ENCODE results near the gene C11orf87.

Gene C11orf87

DNA sequence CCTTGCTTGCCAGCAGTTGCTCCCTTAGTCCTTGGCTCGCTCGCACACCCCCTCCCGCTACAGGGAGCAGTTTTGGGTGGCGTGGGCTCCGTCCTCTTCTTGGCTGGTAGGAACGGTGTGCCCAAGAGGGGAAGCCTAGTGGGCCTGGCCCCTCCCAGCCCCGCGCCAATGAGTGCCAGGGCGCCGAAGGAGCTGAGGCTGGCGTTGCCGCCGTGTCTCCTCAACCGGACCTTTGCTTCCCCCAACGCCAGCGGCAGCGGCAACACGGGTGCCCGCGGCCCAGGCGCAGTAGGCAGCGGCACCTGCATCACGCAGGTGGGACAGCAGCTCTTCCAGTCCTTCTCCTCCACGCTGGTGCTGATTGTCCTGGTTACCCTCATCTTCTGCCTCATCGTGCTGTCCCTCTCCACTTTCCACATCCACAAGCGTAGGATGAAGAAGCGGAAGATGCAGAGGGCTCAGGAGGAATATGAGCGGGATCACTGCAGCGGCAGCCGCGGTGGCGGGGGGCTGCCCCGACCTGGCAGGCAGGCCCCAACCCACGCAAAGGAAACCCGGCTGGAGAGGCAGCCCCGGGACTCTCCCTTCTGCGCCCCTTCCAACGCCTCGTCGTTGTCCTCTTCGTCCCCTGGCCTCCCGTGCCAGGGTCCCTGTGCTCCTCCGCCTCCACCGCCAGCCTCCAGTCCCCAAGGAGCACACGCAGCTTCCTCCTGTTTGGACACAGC is 1.6 kb downstream of the C11orf87 start:
- no peak for TF ChIP-seq TAF1 (IDR thresholded peaks at IDR 0.05; ENCODE audit: borderline replicate concordance, insufficient read depth, low read length)
- TF ChIP-seq, protein P1, sequence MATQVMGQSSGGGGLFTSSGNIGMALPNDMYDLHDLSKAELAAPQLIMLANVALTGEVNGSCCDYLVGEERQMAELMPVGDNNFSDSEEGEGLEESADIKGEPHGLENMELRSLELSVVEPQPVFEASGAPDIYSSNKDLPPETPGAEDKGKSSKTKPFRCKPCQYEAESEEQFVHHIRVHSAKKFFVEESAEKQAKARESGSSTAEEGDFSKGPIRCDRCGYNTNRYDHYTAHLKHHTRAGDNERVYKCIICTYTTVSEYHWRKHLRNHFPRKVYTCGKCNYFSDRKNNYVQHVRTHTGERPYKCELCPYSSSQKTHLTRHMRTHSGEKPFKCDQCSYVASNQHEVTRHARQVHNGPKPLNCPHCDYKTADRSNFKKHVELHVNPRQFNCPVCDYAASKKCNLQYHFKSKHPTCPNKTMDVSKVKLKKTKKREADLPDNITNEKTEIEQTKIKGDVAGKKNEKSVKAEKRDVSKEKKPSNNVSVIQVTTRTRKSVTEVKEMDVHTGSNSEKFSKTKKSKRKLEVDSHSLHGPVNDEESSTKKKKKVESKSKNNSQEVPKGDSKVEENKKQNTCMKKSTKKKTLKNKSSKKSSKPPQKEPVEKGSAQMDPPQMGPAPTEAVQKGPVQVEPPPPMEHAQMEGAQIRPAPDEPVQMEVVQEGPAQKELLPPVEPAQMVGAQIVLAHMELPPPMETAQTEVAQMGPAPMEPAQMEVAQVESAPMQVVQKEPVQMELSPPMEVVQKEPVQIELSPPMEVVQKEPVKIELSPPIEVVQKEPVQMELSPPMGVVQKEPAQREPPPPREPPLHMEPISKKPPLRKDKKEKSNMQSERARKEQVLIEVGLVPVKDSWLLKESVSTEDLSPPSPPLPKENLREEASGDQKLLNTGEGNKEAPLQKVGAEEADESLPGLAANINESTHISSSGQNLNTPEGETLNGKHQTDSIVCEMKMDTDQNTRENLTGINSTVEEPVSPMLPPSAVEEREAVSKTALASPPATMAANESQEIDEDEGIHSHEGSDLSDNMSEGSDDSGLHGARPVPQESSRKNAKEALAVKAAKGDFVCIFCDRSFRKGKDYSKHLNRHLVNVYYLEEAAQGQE (IDR thresholded peaks at IDR 0.05; ENCODE audit: insufficient read depth in 1 of 2, low read depth in 2 of 2, low read length in 2 of 2) = no peak
- TF ChIP-seq SIN3A (IDR thresholded peaks at IDR 0.05; ENCODE audit: borderline replicate concordance, insufficient read depth, low read length) = no peak
- TF ChIP-seq FOXP2 (optimal IDR thresholded peaks at IDR 0.05; ENCODE audit: borderline replicate concordance, extremely low read depth, extremely low read length, insufficient read depth) = no peak
- TF ChIP-seq POLR2AphosphoS5 (IDR thresholded peaks at IDR 0.05; ENCODE audit: low read depth, low read length) = no peak

DNA sequence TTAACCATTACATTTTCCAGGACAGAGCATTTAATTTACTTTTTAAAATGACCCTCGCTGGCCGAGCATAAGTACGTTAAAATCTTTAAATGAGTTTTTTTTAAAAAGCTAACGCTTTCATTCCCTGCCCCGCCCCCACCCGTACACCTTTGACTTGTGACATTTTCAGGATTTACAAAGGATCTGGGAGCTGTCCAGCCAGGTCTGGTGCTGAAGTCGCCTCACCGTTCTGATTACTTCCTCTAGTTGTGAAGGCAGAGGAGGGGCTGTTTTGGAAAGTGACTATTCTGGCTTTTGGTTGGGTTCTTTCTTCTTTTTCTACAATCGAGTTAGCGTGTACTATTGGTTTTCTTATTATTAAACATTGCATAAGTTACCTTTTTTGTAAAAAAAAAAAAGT is 2.9 kb downstream of the C11orf87 start:
- TF ChIP-seq, protein P1 (IDR thresholded peaks at IDR 0.05; ENCODE audit: insufficient read depth in 1 of 2, low read depth in 2 of 2, low read length in 2 of 2) = peak; percentile 78 to 94
- TF ChIP-seq SIN3A (IDR thresholded peaks at IDR 0.05; ENCODE audit: borderline replicate concordance, insufficient read depth, low read length) = no peak
- no peak for TF ChIP-seq TAF1 (IDR thresholded peaks at IDR 0.05; ENCODE audit: borderline replicate concordance, insufficient read depth, low read length)

DNA sequence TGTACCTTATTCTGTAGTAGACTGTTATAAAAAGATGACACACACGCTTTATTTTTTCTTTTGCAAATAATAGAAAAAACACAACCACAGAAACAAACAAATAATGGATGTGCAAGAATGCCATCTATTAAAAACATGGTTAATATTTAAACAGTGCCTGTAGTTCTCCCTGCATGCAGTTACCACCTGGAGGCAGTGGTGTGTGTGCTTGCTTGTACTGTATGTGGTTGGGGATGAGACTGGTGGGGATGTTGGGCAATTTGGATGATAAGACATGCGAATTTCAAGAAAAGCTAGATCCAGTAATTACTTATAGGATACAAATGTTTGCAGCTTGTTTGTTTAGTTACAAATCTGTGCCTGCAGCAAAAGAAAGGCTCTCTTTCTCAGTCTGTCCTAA is 3.6 kb downstream of the C11orf87 start:
- TF ChIP-seq SIN3A (IDR thresholded peaks at IDR 0.05; ENCODE audit: borderline replicate concordance, insufficient read depth, low read length) = no peak

DNA sequence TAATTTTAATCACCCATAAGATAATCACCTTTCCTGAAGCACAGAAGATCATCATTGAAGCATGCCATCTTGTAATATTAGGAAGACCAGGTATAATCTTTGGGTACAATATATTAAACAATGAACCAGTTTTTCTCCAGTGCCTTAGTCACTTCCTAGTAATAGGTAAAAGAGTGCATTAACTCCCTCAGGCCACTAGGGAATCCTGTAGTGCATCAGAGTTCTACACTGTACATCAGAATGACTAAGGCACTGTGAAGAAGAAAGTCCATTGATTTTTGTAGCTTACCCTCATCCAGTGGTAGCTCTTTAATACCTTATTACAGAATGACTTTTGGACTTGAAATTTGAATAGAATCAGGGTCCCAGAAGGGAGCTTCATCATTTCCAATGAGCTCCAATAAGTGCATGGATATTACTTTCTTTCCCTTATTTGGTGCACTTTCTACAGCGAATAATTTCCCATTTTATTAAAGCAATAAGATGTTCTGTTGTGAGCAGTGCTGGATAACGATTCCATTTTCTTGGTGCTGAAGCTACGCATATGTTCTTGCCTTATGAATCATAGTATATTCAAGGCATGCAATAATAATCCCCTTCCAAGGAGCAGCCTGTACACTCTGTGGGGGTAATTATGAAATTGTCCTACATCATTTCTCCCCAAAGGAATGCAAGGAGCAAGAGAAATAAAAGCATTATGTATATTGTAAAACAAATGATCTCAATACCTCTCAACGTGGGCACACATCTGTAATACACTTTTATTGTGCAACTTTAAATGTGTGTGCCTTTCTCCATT is 4.7 kb downstream of the C11orf87 start:
- no peak for TF ChIP-seq FOXP2 (optimal IDR thresholded peaks at IDR 0.05; ENCODE audit: borderline replicate concordance, extremely low read depth, extremely low read length, insufficient read depth)
- TF ChIP-seq TAF1 (IDR thresholded peaks at IDR 0.05; ENCODE audit: borderline replicate concordance, insufficient read depth, low read length) = no peak
- no peak for TF ChIP-seq SIN3A (IDR thresholded peaks at IDR 0.05; ENCODE audit: borderline replicate concordance, insufficient read depth, low read length)
- no peak for TF ChIP-seq POLR2AphosphoS5 (IDR thresholded peaks at IDR 0.05; ENCODE audit: low read depth, low read length)
- TF ChIP-seq, protein P1 (IDR thresholded peaks at IDR 0.05; ENCODE audit: insufficient read depth in 1 of 2, low read depth in 2 of 2, low read length in 2 of 2) = no peak

DNA sequence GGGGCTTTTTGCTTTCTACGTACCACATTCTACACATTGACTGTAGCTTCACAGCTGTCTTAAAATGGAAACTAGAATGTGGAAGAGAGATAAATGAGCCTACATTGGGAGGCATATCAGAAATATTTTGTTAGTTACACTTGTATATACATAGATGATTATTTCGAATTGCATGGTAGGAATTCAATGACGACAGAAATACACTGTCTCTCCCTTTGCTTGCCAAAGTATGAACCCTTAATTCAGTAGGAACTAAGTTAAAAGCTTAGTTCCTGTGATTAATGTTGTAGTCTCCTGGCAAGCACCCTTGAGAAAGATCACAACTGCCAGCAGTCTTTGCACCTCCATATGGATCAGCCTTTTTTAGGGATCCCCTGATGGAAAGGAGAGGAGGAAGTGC is 10.1 kb downstream of the C11orf87 start:
- TF ChIP-seq POLR2AphosphoS5 (IDR thresholded peaks at IDR 0.05; ENCODE audit: low read depth, low read length) = no peak
- TF ChIP-seq FOXP2 (optimal IDR thresholded peaks at IDR 0.05; ENCODE audit: borderline replicate concordance, extremely low read depth, extremely low read length, insufficient read depth) = no peak
- TF ChIP-seq TAF1 (IDR thresholded peaks at IDR 0.05; ENCODE audit: borderline replicate concordance, insufficient read depth, low read length) = no peak
- TF ChIP-seq, protein P1 (IDR thresholded peaks at IDR 0.05; ENCODE audit: insufficient read depth in 1 of 2, low read depth in 2 of 2, low read length in 2 of 2) = no peak
- no peak for TF ChIP-seq SIN3A (IDR thresholded peaks at IDR 0.05; ENCODE audit: borderline replicate concordance, insufficient read depth, low read length)

Measured in PFSK-1 (cell line).